Naive thymus-derived CD4-positive, alpha-beta T cell (primary cell): ENCODE results near the gene GADD45GIP1. TPM values are rescaled to one million over a fixed set of nuclear protein-coding genes. Genes with fewer than 3 reads are reported as not detected.

Experiments used
- ATAC-seq: fragments of 150-1000 bp; cut with Tn5 transposase; 2 replicates; pipeline ENCODE4 v1.10.0; 2021; ENCODE audit warnings: mild to moderate bottlenecking, moderate library complexity
- CTCF ChIA-PET: fragments of 350-600 bp; sonication (Branson Sonifier 250); formaldehyde crosslinking; loops from one replicate; lab custom pipeline; 2021; ENCODE audit warnings: antibody characterized with exemption; lab: Charles Lee
- POLR2A ChIA-PET: fragments of 350-600 bp; sonication (Branson Sonifier 250); formaldehyde crosslinking; loops from one replicate; lab custom pipeline; 2021; ENCODE audit warnings: antibody characterized with exemption, inconsistent platforms; lab: Charles Lee
- DNase-seq, 9 donors: peaks; one replicate each; pipeline versions ENCODE4 v3.0.0 to v3.0.0-alpha.2; 2020 to 2022; ENCODE audit warnings: mixed read lengths in 1 of 9
- H3K27ac ChIP-seq: one replicate; pipeline ENCODE4 v1.7.0; 2013; ENCODE audit warnings: mild to moderate bottlenecking, low read depth, low read length, moderate library complexity
- H3K27me3 ChIP-seq, 2 donors: one replicate each; pipeline ENCODE4 v1.7.0; 2013; ENCODE audit warnings: low read length in 2 of 2, mild to moderate bottlenecking in 2 of 2, moderate library complexity in 2 of 2; ENCODE audit not compliant: control insufficient read depth in 2 of 2, insufficient read depth in 2 of 2
- H3K36me3 ChIP-seq, 3 experiments: 1 replicate in 2 of 3; 2 replicates in 1 of 3; pipeline ENCODE4 v1.7.0; 2013; ENCODE audit warnings: low read length in 3 of 3, mild to moderate bottlenecking in 3 of 3, moderate library complexity in 1 of 3; ENCODE audit not compliant: insufficient read depth in 3 of 3, control insufficient read depth in 2 of 3
- H3K4me1 ChIP-seq, 2 donors: one replicate each; pipeline ENCODE4 v1.7.0; 2013; ENCODE audit warnings: low read length in 2 of 2, mild to moderate bottlenecking in 2 of 2, moderate library complexity in 1 of 2; ENCODE audit not compliant: control insufficient read depth in 2 of 2, insufficient read depth in 2 of 2
- H3K4me3 ChIP-seq: 2 replicates; pipeline ENCODE4 v1.7.0; 2013; ENCODE audit warnings: mild to moderate bottlenecking, low read length
- H3K9me3 ChIP-seq, 3 experiments: 1 replicate in 2 of 3; 2 replicates in 1 of 3; pipeline ENCODE4 v1.7.0; 2013; ENCODE audit warnings: low read length in 3 of 3; ENCODE audit not compliant: control insufficient read depth in 2 of 3
- H3K27ac Mint-ChIP-seq, 9 donors: one replicate each; pipeline ENCODE4 v1.8.0; 2020 to 2022; ENCODE audit warnings: mixed read lengths in 9 of 9, mild to moderate bottlenecking in 8 of 9, moderate library complexity in 5 of 9, inconsistent platforms in 2 of 9
- H3K27me3 Mint-ChIP-seq, 5 donors: one replicate each; pipeline ENCODE4 v1.8.0; 2021 to 2022; ENCODE audit warnings: mixed read lengths in 5 of 5, mild to moderate bottlenecking in 1 of 5
- H3K36me3 Mint-ChIP-seq, 5 donors: one replicate each; pipeline ENCODE4 v1.8.0; 2020 to 2022; ENCODE audit warnings: mixed read lengths in 5 of 5, mild to moderate bottlenecking in 3 of 5, inconsistent platforms in 1 of 5
- H3K4me1 Mint-ChIP-seq, 7 donors: one replicate each; pipeline ENCODE4 v1.8.0; 2020 to 2022; ENCODE audit warnings: mixed read lengths in 7 of 7, mild to moderate bottlenecking in 3 of 7, inconsistent platforms in 1 of 7
- H3K4me3 Mint-ChIP-seq, 10 donors: one replicate each; pipeline ENCODE4 v1.8.0; 2020 to 2022; ENCODE audit warnings: mild to moderate bottlenecking in 10 of 10, mixed read lengths in 10 of 10, moderate library complexity in 6 of 10, inconsistent platforms in 2 of 10
- H3K9me3 Mint-ChIP-seq, 11 donors: one replicate each; pipeline ENCODE4 v1.8.0; 2020 to 2022; ENCODE audit warnings: mixed read lengths in 11 of 11, mild to moderate bottlenecking in 4 of 11, inconsistent platforms in 1 of 11, moderate library complexity in 1 of 11
- intact Hi-C, 2 donors: fragments of 100-400 bp; cut with micrococcal nuclease; formaldehyde crosslinking; loops; one replicate each; pipeline ENCODE4 v1.15.1; 2023
- polyA plus RNA-seq, 2 donors: library from polyadenylated mRNA; unstranded; fragments of 300-500 nt; fragmentation: Illumina TruSeq; gene quantifications; one replicate each; pipeline ENCODE4 v1.2.3, GENCODE V29; 2021
- total RNA-seq, 6 experiments: library from RNA in 5 of 6; stranded (reverse) in 5 of 6; gene quantifications; 1 replicate in 5 of 6; 2 replicates in 1 of 6; pipeline ENCODE4 v1.2.3 and lab custom pipeline; 2021 to 2026

Gene GADD45GIP1
- total and polyA plus RNA-seq, 7 experiments from 2014 or later, result 8.5 to 60.3 (median 14.2) TPM

DNA sequence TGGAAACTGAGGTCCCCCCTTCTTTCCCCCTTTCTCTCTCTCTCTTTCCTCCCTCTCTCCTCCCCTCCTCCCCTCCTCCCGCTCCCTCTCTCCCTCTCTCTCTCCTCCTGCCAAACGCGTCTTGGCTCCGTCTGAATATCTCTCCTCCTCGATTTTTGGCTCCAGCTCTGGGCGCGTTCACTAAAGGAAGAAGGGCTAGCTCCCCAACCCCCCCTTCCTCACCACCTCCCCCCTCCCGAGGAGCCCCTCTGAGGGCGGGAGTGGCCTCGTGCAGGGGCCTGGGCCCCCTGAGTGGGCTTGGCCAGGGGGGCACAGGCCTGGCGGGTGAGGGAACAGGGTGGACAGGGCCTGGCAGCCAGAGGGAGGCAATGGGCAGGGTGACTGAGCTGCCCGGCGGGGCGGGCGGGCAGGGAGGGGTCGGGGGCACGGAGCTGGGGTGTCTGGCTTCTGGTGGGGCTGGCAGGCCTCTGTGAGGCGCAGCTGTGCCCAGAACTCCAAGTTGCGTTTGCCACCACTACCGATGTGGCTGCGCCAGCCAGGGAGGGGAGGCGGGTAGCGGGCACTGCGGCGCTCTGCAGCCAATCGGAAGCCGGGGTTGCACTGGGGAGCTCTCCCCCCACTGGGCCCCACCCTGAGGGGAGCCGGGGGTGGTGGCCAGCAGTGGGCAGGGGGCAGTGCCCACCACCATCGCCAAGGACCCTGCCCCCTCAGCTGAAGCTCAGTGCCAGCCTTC lies 45.3 kb upstream of the GADD45GIP1 start:
- H3K4me3 Mint-ChIP-seq, result no peak overlapping the region
- H3K27ac ChIP-seq, result no peak overlapping the region
- H3K9me3 Mint-ChIP-seq, result no peaks in the 10 kb centered on the region
- H3K27me3 ChIP-seq, result no peaks in the 10 kb centered on the region
- ChIA-PET CTCF (interaction anchor here (0.6 kb wide), 1 partner anchor 37 kb away, joined by 3 read pairs; no protein-coding TSS in a partner anchor), POLR2A (no interaction called here)
- H3K36me3 Mint-ChIP-seq, result peaks cover 0 to 11% (median 0%) of the 10 kb centered on the region in 5 donors
- peaks cover 0 to 12% (median 0%) of the 10 kb centered on the region in 5 donors for H3K27me3 Mint-ChIP-seq
- H3K4me1 Mint-ChIP-seq, result peaks cover 0 to 9% (median 5%) of the 10 kb centered on the region in 7 donors
- ATAC-seq, result no peak
- H3K4me3 ChIP-seq, result no peak overlapping the region
- H3K4me1 ChIP-seq, result no peaks in the 10 kb centered on the region
- no peaks in the 10 kb centered on the region for H3K9me3 ChIP-seq
- no peak overlapping the region for H3K27ac Mint-ChIP-seq
- H3K36me3 ChIP-seq, result no peaks in the 10 kb centered on the region
- no peak for DNase-seq
- intact Hi-C loops, result no loop called here

DNA sequence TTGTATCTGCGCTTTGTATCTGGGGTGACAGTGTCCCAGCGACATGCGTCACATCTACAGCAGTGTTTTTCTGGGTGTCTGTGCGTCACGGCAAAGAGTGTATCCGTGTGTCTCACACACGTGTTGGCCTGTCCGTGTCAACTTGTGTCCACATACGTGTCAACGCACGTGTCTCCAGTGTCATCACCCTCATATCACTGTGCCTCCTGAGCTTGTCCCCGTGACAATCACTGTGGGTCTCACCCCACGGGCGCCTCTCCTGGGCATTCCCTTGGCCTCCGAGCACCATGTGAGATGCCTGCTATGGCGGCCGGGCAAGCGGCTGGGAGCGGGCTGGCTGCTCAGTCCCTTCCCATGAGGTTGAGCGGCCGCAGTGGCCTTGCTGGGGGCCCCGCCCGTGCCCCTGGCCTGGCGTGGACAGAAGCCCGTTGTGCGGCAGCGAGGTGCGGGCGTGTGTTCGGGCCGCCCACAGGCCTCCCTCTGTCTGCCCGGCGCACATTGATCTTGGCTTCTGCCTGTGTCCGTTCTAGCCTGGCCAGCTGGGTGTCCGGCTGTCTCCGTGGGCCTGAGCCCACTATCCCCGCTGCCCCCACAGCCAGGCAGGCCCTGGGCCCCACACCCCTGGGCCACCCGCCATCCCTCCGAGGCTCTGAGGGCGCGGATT lies 44.6 kb upstream of the GADD45GIP1 start:
- Histone ChIP-seq H3K27me3 (no peaks in the 10 kb centered on the region), H3K4me1 (no peaks in the 10 kb centered on the region), H3K4me3 (no peak overlapping the region), H3K9me3 (no peaks in the 10 kb centered on the region), H3K27ac (no peak overlapping the region), H3K36me3 (no peaks in the 10 kb centered on the region)
- CTCF ChIA-PET, result no interaction called here
- ATAC-seq (no peak), DNase-seq (no peak)
- peaks cover 0 to 19% (median 0%) of the 10 kb centered on the region in 5 donors for H3K27me3 Mint-ChIP-seq
- H3K4me3 Mint-ChIP-seq, result peak overlapping the region in 1 of 10 donors; percentile 38
- peaks cover 0 to 11% (median 0%) of the 10 kb centered on the region in 5 donors for H3K36me3 Mint-ChIP-seq
- POLR2A ChIA-PET, result no interaction called here
- intact Hi-C loops, result no loop called here
- H3K4me1 Mint-ChIP-seq, result peaks cover 0 to 15% (median 6%) of the 10 kb centered on the region in 7 donors
- no peaks in the 10 kb centered on the region for H3K9me3 Mint-ChIP-seq
- H3K27ac Mint-ChIP-seq, result no peak overlapping the region

DNA sequence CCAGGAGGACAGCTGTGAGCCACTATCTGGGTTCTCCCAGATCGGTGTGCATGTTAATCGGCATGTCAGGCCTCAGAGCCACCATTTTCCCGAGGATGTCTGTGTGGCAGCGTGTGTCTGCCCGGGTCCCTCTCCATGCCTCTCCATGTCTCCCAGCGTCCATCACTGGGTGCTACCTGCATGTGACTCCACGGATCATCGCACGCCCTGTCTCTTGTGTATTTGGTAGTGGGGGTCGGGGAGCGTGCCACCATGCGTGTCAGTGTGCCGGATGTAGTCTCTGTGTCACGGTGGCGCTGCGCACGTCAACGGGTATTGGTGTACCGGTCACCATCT lies 44.1 kb upstream of the GADD45GIP1 start:
- ChIA-PET CTCF (no interaction called here), POLR2A (no interaction called here)
- H3K27ac Mint-ChIP-seq, result no peak overlapping the region
- Histone ChIP-seq H3K36me3 (no peaks in the 10 kb centered on the region), H3K4me1 (no peaks in the 10 kb centered on the region), H3K27ac (no peak overlapping the region), H3K4me3 (no peak overlapping the region), H3K9me3 (no peaks in the 10 kb centered on the region), H3K27me3 (no peaks in the 10 kb centered on the region)
- H3K36me3 Mint-ChIP-seq, result peaks cover 0 to 11% (median 0%) of the 10 kb centered on the region in 5 donors
- peak overlapping the region in 1 of 10 donors; percentile 38 for H3K4me3 Mint-ChIP-seq
- ATAC-seq (no peak), DNase-seq (no peak)
- intact Hi-C loops, result no loop called here
- H3K4me1 Mint-ChIP-seq, result peaks cover 0 to 15% (median 6%) of the 10 kb centered on the region in 7 donors
- no peaks in the 10 kb centered on the region for H3K9me3 Mint-ChIP-seq
- peaks cover 0 to 20% (median 0%) of the 10 kb centered on the region in 5 donors for H3K27me3 Mint-ChIP-seq

DNA sequence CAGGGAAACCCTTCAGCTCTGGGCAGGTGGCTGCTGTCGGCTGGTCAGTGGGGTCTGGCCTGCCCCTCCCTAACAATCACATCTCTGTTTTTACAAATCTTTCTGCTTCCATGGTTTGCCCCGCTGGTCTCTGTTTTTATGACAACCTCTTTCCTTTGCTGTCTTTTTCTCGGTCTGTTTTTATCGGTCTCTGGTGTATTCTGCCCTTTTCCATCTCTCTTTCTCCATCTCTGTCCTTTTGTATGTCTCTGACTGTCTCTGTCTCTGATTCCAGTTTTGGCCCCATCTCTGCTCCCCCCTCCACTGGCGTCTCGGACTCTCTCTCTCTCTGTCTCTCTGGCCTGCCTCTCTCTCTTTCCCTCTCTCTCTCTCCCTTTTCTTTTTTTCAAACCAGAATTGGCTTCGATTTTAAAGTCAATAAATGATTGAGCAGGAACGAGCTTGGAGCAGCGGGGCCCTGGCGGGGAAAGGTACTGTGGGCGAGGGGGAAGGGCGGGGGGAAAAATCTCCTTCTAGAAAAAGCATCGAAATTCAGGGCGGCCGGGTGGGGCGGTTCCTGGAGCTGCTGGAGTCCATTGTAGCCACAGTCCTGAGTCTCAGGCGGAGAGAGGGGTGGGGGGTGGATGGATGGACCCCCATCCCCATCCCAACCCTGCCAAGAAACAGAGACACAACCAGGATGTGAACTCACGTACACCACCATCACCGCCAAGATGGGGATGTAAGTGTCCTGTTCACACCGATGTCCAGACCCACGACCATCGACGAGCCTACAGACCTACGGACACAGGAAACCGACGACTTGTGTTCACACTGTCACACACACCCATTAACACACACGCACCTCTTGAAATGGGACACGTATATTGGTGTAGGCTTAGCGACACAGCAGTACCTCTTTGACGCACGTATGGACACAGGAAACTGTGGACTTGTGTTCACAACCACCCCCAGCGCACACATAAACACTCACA lies 41.2 kb upstream of the GADD45GIP1 start:
- no peaks in the 10 kb centered on the region for H3K9me3 ChIP-seq
- H3K4me1 ChIP-seq, result no peaks in the 10 kb centered on the region
- ATAC-seq (no peak), DNase-seq (no peak)
- H3K27me3 Mint-ChIP-seq, result peaks cover 0 to 37% (median 5%) of the 10 kb centered on the region in 5 donors
- peaks cover 6 to 22% (median 17%) of the 10 kb centered on the region in 7 donors for H3K4me1 Mint-ChIP-seq
- H3K4me3 ChIP-seq, result no peak overlapping the region
- peak overlapping the region in 8 of 10 donors; percentile 37 to 85 (median 64) for H3K4me3 Mint-ChIP-seq
- ChIA-PET POLR2A (no interaction called here), CTCF (interaction anchor here (0.7 kb wide), 1 partner anchor 19 kb away, joined by 3 read pairs; no protein-coding TSS in a partner anchor)
- H3K27me3 ChIP-seq, result no peaks in the 10 kb centered on the region
- peak overlapping the region in 5 of 9 donors; percentile 7 to 85 (median 45) for H3K27ac Mint-ChIP-seq
- H3K36me3 ChIP-seq, result no peaks in the 10 kb centered on the region
- intact Hi-C loops, result no loop called here
- peaks cover 0 to 7% (median 4%) of the 10 kb centered on the region in 5 donors for H3K36me3 Mint-ChIP-seq
- no peak overlapping the region for H3K27ac ChIP-seq
- H3K9me3 Mint-ChIP-seq, result peaks cover 0 to 4% (median 0%) of the 10 kb centered on the region in 11 donors

- H3K4me3 ChIP-seq, result no peak overlapping the region
- POLR2A ChIA-PET, result no interaction called here
- Mint-ChIP-seq H3K4me3 (peak overlapping the region; percentile 13 to 85 (median 74)), H3K9me3 (peaks cover 0 to 4% (median 0%) of the 10 kb centered on the region in 11 donors), H3K36me3 (peaks cover 0 to 4% (median 4%) of the 10 kb centered on the region in 5 donors), H3K27me3 (peaks cover 0 to 39% (median 5%) of the 10 kb centered on the region in 5 donors), H3K4me1 (peaks cover 6 to 22% (median 17%) of the 10 kb centered on the region in 7 donors), H3K27ac (peak overlapping the region in 6 of 9 donors; percentile 52 to 85 (median 64))
- no peak overlapping the region for H3K27ac ChIP-seq
- no peak for DNase-seq
- no peaks in the 10 kb centered on the region for H3K27me3 ChIP-seq
- intact Hi-C loops, result no loop called here
- CTCF ChIA-PET, result no interaction called here
- no peaks in the 10 kb centered on the region for H3K36me3 ChIP-seq
- ATAC-seq, result no peak
- H3K9me3 ChIP-seq, result no peaks in the 10 kb centered on the region
- H3K4me1 ChIP-seq, result no peaks in the 10 kb centered on the region
Observed at GRCh38 chr19:12997179-12997966, 40.4 kb upstream of the GADD45GIP1 start.
